ENCODE measurements around the gene TERT.

DNA sequence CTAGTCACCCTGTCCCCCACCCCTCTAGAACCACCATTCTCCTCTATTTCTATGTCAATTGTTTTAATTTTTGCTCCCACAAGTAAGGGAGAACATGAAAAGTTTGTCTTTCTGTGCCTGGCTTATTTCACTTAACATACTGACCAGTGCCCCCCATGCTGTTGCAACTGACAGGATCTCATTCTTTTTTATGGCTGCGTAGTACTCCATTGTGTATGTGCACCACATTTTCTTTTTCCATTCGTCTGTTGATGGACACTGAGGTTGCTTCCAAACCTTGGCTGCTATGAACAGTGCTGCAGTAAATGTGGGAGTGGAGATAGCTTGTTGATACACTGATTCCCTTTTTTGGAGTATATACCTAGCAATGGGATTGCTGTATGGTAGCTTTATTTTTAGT is 7.4 kb upstream of the TERT start:
- TF ChIP-seq CTCF (IDR thresholded peaks at IDR 0.05; ENCODE audit: poor library complexity) = no peak
- no peak for TF ChIP-seq EZH2 (IDR thresholded peaks at IDR 0.05; ENCODE audit: borderline replicate concordance)

Data from hepatocyte (in vitro differentiated cells).